CD14-positive monocyte (primary cell): ENCODE results near the gene ROBO2. TPM values are rescaled to one million over a fixed set of nuclear protein-coding genes. Genes with fewer than 3 reads are reported as not detected.

Source experiments
- DNase-seq, 3 donors: peaks; one replicate each; pipeline ENCODE4 v3.0.0-alpha.2; 2011 to 2022
- H2AFZ ChIP-seq: 2 replicates; pipeline ENCODE4 v1.6.0; 2012; ENCODE audit warnings: mild to moderate bottlenecking, low read depth, low read length, inconsistent platforms; ENCODE audit not compliant: insufficient read depth, poor library complexity, severe bottlenecking
- H3K27ac ChIP-seq, 2 donors: 1 replicate in 1 of 2; 2 replicates in 1 of 2; pipeline ENCODE4 v1.5.1; 2012 to 2013; ENCODE audit warnings: low read length in 2 of 2, control low read depth in 1 of 2, inconsistent platforms in 1 of 2, low read depth in 1 of 2, mild to moderate bottlenecking in 1 of 2
- H3K27me3 ChIP-seq, 2 donors: one replicate each; pipeline versions ENCODE4 v1.6.0 to v1.6.1; 2011 to 2013; ENCODE audit warnings: low read length in 2 of 2; ENCODE audit not compliant: control insufficient read depth in 2 of 2, insufficient read depth in 2 of 2
- H3K36me3 ChIP-seq, 2 donors: replicated peaks in 1 of 2; 1 replicate in 1 of 2; 2 replicates in 1 of 2; pipeline versions ENCODE4 v1.5.1 to v1.6.1; 2012 to 2013; ENCODE audit warnings: low read length in 2 of 2, control low read depth in 1 of 2, inconsistent platforms in 1 of 2, mild to moderate bottlenecking in 1 of 2; ENCODE audit not compliant: insufficient read depth in 2 of 2, control insufficient read depth in 1 of 2
- H3K4me1 ChIP-seq, 2 donors: 1 replicate in 1 of 2; 2 replicates in 1 of 2; pipeline versions ENCODE4 v1.5.1 to v1.6.1; 2012 to 2013; ENCODE audit warnings: low read length in 2 of 2, control low read depth in 1 of 2, inconsistent platforms in 1 of 2, mild to moderate bottlenecking in 1 of 2, moderate library complexity in 1 of 2; ENCODE audit not compliant: insufficient read depth in 2 of 2, control insufficient read depth in 1 of 2
- H3K4me2 ChIP-seq: replicated peaks from 2 replicates; pipeline ENCODE3; 2012; ENCODE audit warnings: low read length, moderate library complexity, mild to moderate bottlenecking; ENCODE audit not compliant: poor library complexity, severe bottlenecking; ENCODE audit errors: extremely low read depth
- H3K4me3 ChIP-seq, 3 experiments: fragments of 200-600 bp in 1 of 3; sonication (generic) in 1 of 3; replicated peaks in 1 of 3; 1 replicate in 2 of 3; 2 replicates in 1 of 3; pipeline ENCODE4 v1.5.1; 2011 to 2013; ENCODE audit warnings: low read length in 3 of 3, mild to moderate bottlenecking in 3 of 3, control low read depth in 2 of 3, low read depth in 2 of 3, inconsistent platforms in 1 of 3, moderate library complexity in 1 of 3
- H3K79me2 ChIP-seq: 2 replicates; pipeline ENCODE4 v1.6.0; 2012; ENCODE audit warnings: mild to moderate bottlenecking, control low read depth, inconsistent platforms, low read length, moderate library complexity; ENCODE audit not compliant: insufficient read depth
- H3K9ac ChIP-seq: 2 replicates; pipeline ENCODE4 v1.6.0; 2017; ENCODE audit warnings: low read length, mild to moderate bottlenecking; ENCODE audit not compliant: insufficient read depth, poor library complexity, severe bottlenecking
- H3K9me3 ChIP-seq, 2 donors: replicated peaks in 1 of 2; 1 replicate in 1 of 2; 2 replicates in 1 of 2; pipeline versions ENCODE4 v1.5.1 to v1.6.1; 2012 to 2013; ENCODE audit warnings: low read length in 2 of 2, control low read depth in 1 of 2; ENCODE audit not compliant: control insufficient read depth in 1 of 2, insufficient read depth in 1 of 2
- H4K20me1 ChIP-seq: 2 replicates; pipeline ENCODE4 v1.6.0; 2012; ENCODE audit warnings: mild to moderate bottlenecking, low read length, control low read depth, moderate library complexity; ENCODE audit not compliant: insufficient read depth
- H3K27ac Mint-ChIP-seq, 7 donors: one replicate each; pipeline ENCODE4 v1.8.0; 2020; ENCODE audit warnings: mild to moderate bottlenecking in 7 of 7, mixed read lengths in 7 of 7, moderate library complexity in 6 of 7, inconsistent platforms in 2 of 7
- H3K27me3 Mint-ChIP-seq, 3 donors: one replicate each; pipeline ENCODE4 v1.8.0; 2021 to 2022; ENCODE audit warnings: low read depth in 3 of 3, mild to moderate bottlenecking in 3 of 3, mixed read lengths in 3 of 3, moderate library complexity in 3 of 3, inconsistent platforms in 1 of 3
- H3K36me3 Mint-ChIP-seq, 2 donors: one replicate each; pipeline ENCODE4 v1.8.0; 2020; ENCODE audit warnings: mixed read lengths in 2 of 2, inconsistent platforms in 1 of 2, mild to moderate bottlenecking in 1 of 2
- H3K4me1 Mint-ChIP-seq: one replicate; pipeline ENCODE4 v1.8.0; 2020; ENCODE audit warnings: mild to moderate bottlenecking, mixed read lengths
- H3K4me3 Mint-ChIP-seq, 2 donors: one replicate each; pipeline ENCODE4 v1.8.0; 2020; ENCODE audit warnings: mild to moderate bottlenecking in 2 of 2, mixed read lengths in 2 of 2, moderate library complexity in 1 of 2
- H3K9me3 Mint-ChIP-seq, 7 donors: one replicate each; pipeline ENCODE4 v1.8.0; 2020 to 2022; ENCODE audit warnings: mixed read lengths in 7 of 7, mild to moderate bottlenecking in 6 of 7, moderate library complexity in 6 of 7, inconsistent platforms in 2 of 7
- CTCF ChIP-seq: fragments of 200-600 bp; IDR thresholded peaks from one replicate; pipeline ENCODE4 v1.8.0; 2022; ENCODE audit warnings: antibody characterized with exemption, mild to moderate bottlenecking
- WGBS: methylation state at CpG from one replicate; pipeline ENCODE4 v1.1.5; 2013; ENCODE audit warnings: missing lambda C conversion rate; ENCODE audit not compliant: insufficient coverage; 5-methylcytosine and 5-hydroxymethylcytosine counted together
- intact Hi-C, 2 donors: fragments of 100-400 bp; cut with micrococcal nuclease; formaldehyde crosslinking; loops; one replicate each; pipeline versions ENCODE4 v1.15.0 to v1.15.1; 2023
- polyA plus RNA-seq, 3 donors: library from polyadenylated mRNA; depleted of rRNA in 1 of 3; unstranded in 2 of 3; stranded (reverse) in 1 of 3; fragments of 300-500 nt in 2 of 3; fragments of >200 nt in 1 of 3; fragmentation: Illumina TruSeq in 2 of 3; gene quantifications; 1 replicate in 2 of 3; 2 replicates in 1 of 3; pipeline ENCODE4 v1.2.3, GENCODE V29; 2012 to 2021

Gene ROBO2
- polyA plus RNA-seq, 3 donors, result not detected

- Mint-ChIP-seq H3K9me3 (peaks cover 0 to 2% (median 0%) of the 10 kb centered on the region in 7 donors), H3K4me3 (no peak overlapping the region), H3K27ac (no peak overlapping the region), H3K36me3 (no peaks in the 10 kb centered on the region), H3K4me1 (peaks cover 7% of the 10 kb centered on the region), H3K27me3 (no peaks in the 10 kb centered on the region)
- no peak overlapping the region for H2AFZ ChIP-seq
- intact Hi-C loops, result no loop called here
- H3K9ac ChIP-seq, result no peak overlapping the region
- H3K79me2 ChIP-seq, result no peaks in the 10 kb centered on the region
- 92% methylated on average over 2 of the region's 2 CpGs for WGBS
- no peak overlapping the region for H3K27ac ChIP-seq
- H3K4me3 ChIP-seq, result no peak overlapping the region
- H3K4me1 ChIP-seq, result no peaks in the 10 kb centered on the region
- DNase-seq, result no peak
- no peaks in the 10 kb centered on the region for H3K9me3 ChIP-seq
- H3K4me2 ChIP-seq, result no peak overlapping the region
- H3K27me3 ChIP-seq, result no peaks in the 10 kb centered on the region
- TF ChIP-seq CTCF, result no peak
- H3K36me3 ChIP-seq, result no peaks in the 10 kb centered on the region
- H4K20me1 ChIP-seq, result no peaks in the 10 kb centered on the region
Observed at GRCh38 chr3:77325702-77326101, 285.8 kb downstream of the ROBO2 start.

GRCh38 chr3:77326586-77326985 lies 286.7 kb downstream of the ROBO2 start:
- Histone ChIP-seq H3K9me3 (no peaks in the 10 kb centered on the region), H3K36me3 (no peaks in the 10 kb centered on the region), H3K27me3 (no peaks in the 10 kb centered on the region), H3K27ac (no peak overlapping the region), H3K9ac (no peak overlapping the region), H3K4me2 (no peak overlapping the region), H3K4me3 (no peak overlapping the region), H2AFZ (no peak overlapping the region), H3K79me2 (no peaks in the 10 kb centered on the region), H3K4me1 (no peaks in the 10 kb centered on the region), H4K20me1 (no peaks in the 10 kb centered on the region)
- Mint-ChIP-seq H3K27me3 (no peaks in the 10 kb centered on the region), H3K4me3 (no peak overlapping the region), H3K4me1 (peaks cover 7% of the 10 kb centered on the region), H3K27ac (no peak overlapping the region), H3K9me3 (peaks cover 0 to 2% (median 0%) of the 10 kb centered on the region in 7 donors), H3K36me3 (no peaks in the 10 kb centered on the region)
- TF ChIP-seq CTCF, result no peak
- intact Hi-C loops, result no loop called here
- no peak for DNase-seq
- no CpG with 5 or more reads among the region's 5 CpGs for WGBS
